GM12878 (cell line): ENCODE measurements around the gene MRPL1. TPM values are rescaled to one million over a fixed set of nuclear protein-coding genes. Genes with fewer than 3 reads are reported as not detected.

ENCODE experiments used
- ATAC-seq: fragments of 200-7000 bp; cut with Tn5 transposase; 3 replicates; pipeline ENCODE4 v1.9.1; 2020; ENCODE audit warnings: mild to moderate bottlenecking, moderate library complexity
- BruUV-seq: library from RNA; stranded (reverse); fragments of 400-500 nt; replicated peaks from 2 replicates; lab custom pipeline; 2021; lab: Mats Ljungman, UMichigan
- CTCF ChIA-PET: fragments of 300-600 bp; sonication (Branson Sonifier 250); formaldehyde crosslinking; extraction: SDS; loops from one replicate; lab custom pipeline; 2021; ENCODE audit warnings: inconsistent platforms; lab: Yijun Ruan, JAX
- POLR2A ChIA-PET: fragments of 350-600 bp; formaldehyde crosslinking; extraction: SDS; loops from one replicate; lab custom pipeline; 2021; ENCODE audit warnings: inconsistent platforms; lab: Charles Lee
- RAD21 ChIA-PET: fragments of 300-600 bp; sonication (Branson Sonifier 250); formaldehyde crosslinking; loops from one replicate; lab custom pipeline; 2023; ENCODE audit warnings: antibody characterized with exemption; ENCODE audit not compliant: unreplicated experiment; lab: Charles Lee
- SMC1A ChIA-PET: fragments of 300-600 bp; sonication (Branson Sonifier 250); formaldehyde crosslinking; loops from one replicate; lab custom pipeline; 2023; ENCODE audit not compliant: unreplicated experiment, uncharacterized antibody; lab: Charles Lee
- DNase-seq: peaks from one replicate; pipeline ENCODE4 v3.0.0-alpha.2; 2011; ENCODE audit warnings: low read depth, low spot score
- FAIRE-seq: peaks from 3 replicates; lab custom pipeline; 2011; peaks lifted over from hg19 to GRCh38; lab: Jason Lieb, UNC
- H2AFZ ChIP-seq: 2 replicates; pipeline ENCODE4 v1.6.0; 2011; ENCODE audit warnings: low read depth, low read length, control low read depth; ENCODE audit not compliant: control insufficient read depth
- H3K27ac ChIP-seq: 2 replicates; pipeline ENCODE4 v1.5.1; 2011; ENCODE audit warnings: control low read depth; ENCODE audit not compliant: control insufficient read depth, insufficient read depth
- H3K27me3 ChIP-seq, 2 experiments: replicated peaks in 1 of 2; 2 replicates each; pipeline versions ENCODE4 v1.6.0 to v1.6.1; 2011; ENCODE audit warnings: low read length in 1 of 2; ENCODE audit not compliant: control insufficient read depth in 2 of 2, insufficient read depth in 2 of 2
- H3K36me3 ChIP-seq, 2 experiments: 2 replicates each; pipeline ENCODE4 v1.5.1; 2011; ENCODE audit warnings: low read length in 1 of 2; ENCODE audit not compliant: control insufficient read depth in 2 of 2, insufficient read depth in 2 of 2
- H3K4me1 ChIP-seq: 2 replicates; pipeline ENCODE4 v1.6.1; 2011; ENCODE audit warnings: mild to moderate bottlenecking, low read length, moderate library complexity, mixed read lengths; ENCODE audit not compliant: control insufficient read depth, insufficient read depth
- H3K4me2 ChIP-seq: 2 replicates; pipeline ENCODE4 v1.6.0; 2011; ENCODE audit warnings: control low read depth; ENCODE audit not compliant: control insufficient read depth, insufficient read depth
- H3K4me3 ChIP-seq: fragments of 200-600 bp; sonication (generic); 2 replicates; pipeline ENCODE4 v1.5.1; 2016
- H3K79me2 ChIP-seq: 2 replicates; pipeline ENCODE4 v1.6.0; 2011; ENCODE audit warnings: low read length; ENCODE audit not compliant: control insufficient read depth, insufficient read depth
- H3K9ac ChIP-seq: 2 replicates; pipeline ENCODE4 v1.8.0; 2011; ENCODE audit warnings: low read length, control low read depth, mixed read lengths; ENCODE audit not compliant: control insufficient read depth, insufficient read depth
- H3K9me3 ChIP-seq: replicated peaks from 3 replicates; pipeline ENCODE4 v1.5.1; 2011; ENCODE audit warnings: mild to moderate bottlenecking, low read length; ENCODE audit not compliant: control insufficient read depth, insufficient read depth
- H4K20me1 ChIP-seq: 2 replicates; pipeline ENCODE4 v1.6.0; 2011; ENCODE audit not compliant: control insufficient read depth, insufficient read depth
- NFIC ChIP-seq: IDR thresholded peaks from 2 replicates; pipeline ENCODE4 v1.6.1; 2012; ENCODE audit warnings: low read depth, mild to moderate bottlenecking, inconsistent platforms, low read length, moderate library complexity
- NFYA ChIP-seq: IDR thresholded peaks from 2 replicates; pipeline ENCODE4 v1.6.1; 2011; ENCODE audit warnings: low read depth, mild to moderate bottlenecking, low read length, improper control_type of control experiment, borderline replicate concordance
- RUNX3 ChIP-seq: IDR thresholded peaks from 2 replicates; pipeline ENCODE4 v1.6.1; 2012; ENCODE audit warnings: low read length, inconsistent platforms
- TAF1 ChIP-seq: IDR thresholded peaks from 2 replicates; pipeline ENCODE4 v1.6.1; 2011; ENCODE audit warnings: mild to moderate bottlenecking, low read depth, low read length, borderline replicate concordance
- WGBS: methylation state at CpG from one replicate; pipeline ENCODE4 v1.1.6; 2016; ENCODE audit warnings: low lambda C conversion rate; ENCODE audit not compliant: insufficient replicate concordance, insufficient coverage; ENCODE audit errors: missing lambda C conversion rate; 5-methylcytosine and 5-hydroxymethylcytosine counted together
- in situ Hi-C: fragments of 300-500 bp; cut with MboI; formaldehyde crosslinking; loops from 9 replicates; pipeline ENCODE4 v1.14.3; 2018; ENCODE audit warnings: mixed read lengths
- intact Hi-C: fragments of 100-400 bp; cut with micrococcal nuclease; formaldehyde crosslinking; loops from one replicate; pipeline ENCODE4 v1.14.2; 2022; ENCODE audit not compliant: unreplicated experiment
- polyA plus RNA-seq, 11 experiments: library from polyadenylated mRNA; depleted of rRNA in 4 of 11; unstranded in 6 of 11; stranded (reverse) in 5 of 11; fragments of >200 nt; fragmentation: Nextera tagmentation in 4 of 11; fragmentation: Illumina TruSeq in 1 of 11; extraction: Ambion mirVana in 4 of 11; extraction: Trizol in 1 of 11; gene quantifications; 1 replicate in 1 of 11; 2 replicates in 10 of 11; pipeline versions ENCODE4 v1.2.1 to v1.2.3, GENCODE V29; 2011 to 2016; ENCODE audit warnings: inconsistent platforms in 2 of 11, missing spikeins in 2 of 11, low read depth in 1 of 11
- total RNA-seq, 4 experiments: library from RNA; depleted of rRNA in 3 of 4; stranded (reverse); fragments of >200 nt in 3 of 4; fragmentation: Illumina TruSeq in 1 of 4; extraction: Trizol in 1 of 4; gene quantifications; 2 replicates each; pipeline versions ENCODE4 v1.2.1 to v1.2.3, GENCODE V29; 2013 to 2021
- TF ChIP-seq, protein P1 (sequence below): fragments of 450-650 bp; IDR thresholded peaks from 2 replicates; pipeline ENCODE4 v1.6.1; 2017; ENCODE audit warnings: mild to moderate bottlenecking, moderate library complexity

Gene MRPL1
- total and polyA plus RNA-seq, 10 of the 15 experiments (the other 5 are each of a cell fraction or from before 2014, with no cell fraction given) = 20.2 to 35.7 (median 28.2) TPM

DNA sequence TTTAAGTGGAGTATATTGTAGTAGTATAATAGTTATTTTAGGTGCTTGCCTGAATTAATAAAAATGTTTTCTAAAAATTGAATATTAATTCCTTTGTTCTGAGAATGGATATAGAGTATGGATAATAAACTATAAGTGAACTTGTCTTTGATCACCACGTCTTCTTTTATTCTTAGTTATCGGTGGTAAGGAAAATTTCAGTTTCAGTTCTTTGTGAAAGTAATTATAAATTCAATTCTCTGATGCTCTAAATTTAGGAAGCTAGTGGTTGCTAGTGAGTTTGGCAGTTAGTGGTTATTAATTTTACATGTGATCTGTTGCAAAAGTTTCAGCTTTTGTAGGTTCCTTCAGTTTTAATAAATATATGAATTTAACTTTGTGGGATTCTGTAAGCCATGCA is 30.8 kb downstream of the MRPL1 start (continued):
- TF ChIP-seq, protein P1, sequence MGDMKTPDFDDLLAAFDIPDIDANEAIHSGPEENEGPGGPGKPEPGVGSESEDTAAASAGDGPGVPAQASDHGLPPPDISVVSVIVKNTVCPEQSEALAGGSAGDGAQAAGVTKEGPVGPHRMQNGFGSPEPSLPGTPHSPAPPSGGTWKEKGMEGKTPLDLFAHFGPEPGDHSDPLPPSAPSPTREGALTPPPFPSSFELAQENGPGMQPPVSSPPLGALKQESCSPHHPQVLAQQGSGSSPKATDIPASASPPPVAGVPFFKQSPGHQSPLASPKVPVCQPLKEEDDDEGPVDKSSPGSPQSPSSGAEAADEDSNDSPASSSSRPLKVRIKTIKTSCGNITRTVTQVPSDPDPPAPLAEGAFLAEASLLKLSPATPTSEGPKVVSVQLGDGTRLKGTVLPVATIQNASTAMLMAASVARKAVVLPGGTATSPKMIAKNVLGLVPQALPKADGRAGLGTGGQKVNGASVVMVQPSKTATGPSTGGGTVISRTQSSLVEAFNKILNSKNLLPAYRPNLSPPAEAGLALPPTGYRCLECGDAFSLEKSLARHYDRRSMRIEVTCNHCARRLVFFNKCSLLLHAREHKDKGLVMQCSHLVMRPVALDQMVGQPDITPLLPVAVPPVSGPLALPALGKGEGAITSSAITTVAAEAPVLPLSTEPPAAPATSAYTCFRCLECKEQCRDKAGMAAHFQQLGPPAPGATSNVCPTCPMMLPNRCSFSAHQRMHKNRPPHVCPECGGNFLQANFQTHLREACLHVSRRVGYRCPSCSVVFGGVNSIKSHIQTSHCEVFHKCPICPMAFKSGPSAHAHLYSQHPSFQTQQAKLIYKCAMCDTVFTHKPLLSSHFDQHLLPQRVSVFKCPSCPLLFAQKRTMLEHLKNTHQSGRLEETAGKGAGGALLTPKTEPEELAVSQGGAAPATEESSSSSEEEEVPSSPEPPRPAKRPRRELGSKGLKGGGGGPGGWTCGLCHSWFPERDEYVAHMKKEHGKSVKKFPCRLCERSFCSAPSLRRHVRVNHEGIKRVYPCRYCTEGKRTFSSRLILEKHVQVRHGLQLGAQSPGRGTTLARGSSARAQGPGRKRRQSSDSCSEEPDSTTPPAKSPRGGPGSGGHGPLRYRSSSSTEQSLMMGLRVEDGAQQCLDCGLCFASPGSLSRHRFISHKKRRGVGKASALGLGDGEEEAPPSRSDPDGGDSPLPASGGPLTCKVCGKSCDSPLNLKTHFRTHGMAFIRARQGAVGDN = no peak
- TF ChIP-seq RUNX3 (peak; percentile 53; the same call in 1 of the 2 replicates), NFIC (peak; percentile 30; the same call in 1 of the 2 replicates)

DNA sequence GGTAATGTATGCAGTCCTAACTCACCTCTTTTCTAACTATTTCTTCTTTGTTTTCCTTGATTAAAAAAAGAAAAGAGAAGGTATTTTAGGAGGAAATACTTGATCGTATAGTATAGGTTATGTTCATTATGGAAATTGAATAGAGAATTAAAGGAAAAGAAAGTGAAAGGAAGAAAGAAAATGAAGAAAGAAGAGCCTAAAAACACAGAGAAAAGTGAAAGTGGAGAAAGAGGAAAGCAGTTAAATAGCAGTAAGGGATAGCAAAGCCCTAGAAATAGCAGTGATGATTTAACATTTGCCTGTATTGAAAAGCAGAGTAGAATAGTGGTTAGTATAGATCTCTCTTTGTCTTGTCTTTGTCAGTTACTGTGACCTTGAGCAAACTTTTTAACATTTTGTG is 37.0 kb downstream of the MRPL1 start:
- FAIRE-seq (no peak), ATAC-seq (no peak), DNase-seq (no peak)
- H3K9ac ChIP-seq = no peak overlapping the region
- H3K4me3 ChIP-seq = no peak overlapping the region
- H2AFZ ChIP-seq = no peak overlapping the region
- intact Hi-C loops = no loop called here
- TF ChIP-seq NFIC (no peak), TAF1 (no peak), NFYA (no peak)
- no peaks in the 10 kb centered on the region; a peak in 2 of 4 replicates for H3K36me3 ChIP-seq
- 33% methylated on average over 1 of the region's 1 CpG for WGBS
- POLR2A ChIA-PET = interaction anchor here (0.6 kb wide), 1 partner anchor 1013 kb away, joined by 4 read pairs; no protein-coding TSS in a partner anchor
- RAD21 ChIA-PET = no interaction called here
- peaks cover 5% of the 10 kb centered on the region; the same call in 1 of the 2 replicates for H3K4me1 ChIP-seq
- peak overlapping the region; percentile 30; the same call in 1 of the 2 replicates for H3K4me2 ChIP-seq
- H3K27me3 ChIP-seq = no peaks in the 10 kb centered on the region
- H3K79me2 ChIP-seq = no peaks in the 10 kb centered on the region
- H3K9me3 ChIP-seq = no peaks in the 10 kb centered on the region
- H3K27ac ChIP-seq = no peak overlapping the region
- BruUV-seq = no TSS peak
- in situ Hi-C loops = no loop called here
- no peaks in the 10 kb centered on the region for H4K20me1 ChIP-seq
- SMC1A ChIA-PET = interaction anchor here (0.7 to 1.3 kb wide), 3 partner anchors 21 to 662 kb away, joined by 3 to 4 read pairs (median 3); no protein-coding TSS in a partner anchor
- CTCF ChIA-PET = interaction anchor here (0.6 kb wide), 1 partner anchor 19 kb away, joined by 3 read pairs; no protein-coding TSS in a partner anchor
